Lung microvascular endothelial cell (primary cell): ENCODE data around the gene PKDREJ. TPM values are rescaled to one million over a fixed set of nuclear protein-coding genes. Genes with fewer than 3 reads are reported as not detected.
"Not testable (repeated sequence)": the region's sequence is repeated elsewhere in the genome, so short reads cannot be mapped to it uniquely, and the experiment has no call there.

Experiments
- DNase-seq, 2 donors: peaks; one replicate each; pipeline versions ENCODE4 v3.0.0 to v3.0.0-alpha.2; 2010; ENCODE audit warnings: low read depth in 2 of 2
- total RNA-seq: library from RNA; depleted of rRNA; stranded (reverse); fragments of >200 nt; gene quantifications from 2 replicates; pipeline ENCODE4 v1.2.1, GENCODE V29; 2014

PKDREJ gene
- total RNA-seq: not detected in 2 replicates

DNA sequence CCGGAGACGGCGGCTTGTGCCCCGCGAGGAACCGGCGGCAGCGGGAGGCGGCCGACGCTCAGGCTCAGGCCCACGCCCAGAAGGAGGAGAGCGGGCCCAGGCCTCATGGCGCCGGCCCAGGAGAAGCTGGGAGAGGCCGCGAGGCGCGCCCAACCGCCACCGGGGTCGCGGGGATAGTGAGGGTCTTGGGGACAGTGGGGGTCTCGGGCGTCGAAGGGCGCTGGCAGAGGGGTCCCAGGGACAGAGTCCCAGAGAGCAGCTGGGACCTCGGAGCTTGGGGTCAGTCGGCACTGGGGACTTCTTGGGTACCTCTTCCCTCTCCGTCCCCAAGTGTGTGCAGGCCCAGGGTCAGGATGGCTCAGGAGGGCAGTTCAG is at the start of gene PKDREJ:
TSS of gene PKDREJ (minus strand) at position 128 of the 375 bp plus-strand sequence. CDS start at position 107, 21 bp downstream.
- DNase-seq: no peak

DNA sequence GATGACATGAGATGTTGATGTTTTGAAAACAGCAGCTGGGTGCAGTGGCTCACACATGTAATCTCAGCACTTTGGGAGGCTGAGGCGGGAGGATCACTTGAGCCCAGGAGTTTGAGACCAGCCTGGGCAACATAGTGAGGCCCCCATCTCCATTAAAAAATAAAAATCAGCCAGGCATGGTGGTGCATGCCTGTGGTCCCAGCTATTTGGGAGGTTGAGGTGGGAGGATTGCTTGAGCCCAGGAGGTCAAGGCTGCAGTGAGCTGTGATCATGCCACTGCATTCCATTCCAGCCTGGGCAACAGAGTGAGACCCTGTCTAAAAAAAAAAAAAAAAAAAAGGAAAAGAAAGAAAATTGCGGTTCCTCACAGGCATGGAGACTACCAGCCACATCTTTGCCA is 49.7 kb upstream of the PKDREJ start:
- not testable (repeated sequence) for DNase-seq

DNA sequence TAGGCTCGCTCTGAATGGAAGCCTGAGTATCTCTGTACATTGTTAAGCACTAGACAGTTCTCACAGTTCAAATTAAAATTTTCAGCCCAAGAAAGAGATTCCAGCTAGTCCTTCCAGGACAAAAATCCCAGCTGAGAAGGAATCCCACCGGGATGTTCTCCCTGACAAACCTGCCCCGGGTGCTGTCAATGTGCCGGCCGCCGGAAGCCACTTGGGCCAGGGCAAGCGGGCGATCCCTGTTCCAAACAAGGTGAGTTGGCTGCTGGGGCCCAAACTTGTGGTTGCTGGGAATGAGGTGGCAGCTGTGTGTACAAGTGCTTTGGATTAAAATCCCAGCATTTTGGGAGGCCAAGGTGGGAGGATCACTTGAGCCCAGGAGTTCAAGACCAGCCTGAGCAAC is 48.9 kb upstream of the PKDREJ start:
- no peak for DNase-seq

DNA sequence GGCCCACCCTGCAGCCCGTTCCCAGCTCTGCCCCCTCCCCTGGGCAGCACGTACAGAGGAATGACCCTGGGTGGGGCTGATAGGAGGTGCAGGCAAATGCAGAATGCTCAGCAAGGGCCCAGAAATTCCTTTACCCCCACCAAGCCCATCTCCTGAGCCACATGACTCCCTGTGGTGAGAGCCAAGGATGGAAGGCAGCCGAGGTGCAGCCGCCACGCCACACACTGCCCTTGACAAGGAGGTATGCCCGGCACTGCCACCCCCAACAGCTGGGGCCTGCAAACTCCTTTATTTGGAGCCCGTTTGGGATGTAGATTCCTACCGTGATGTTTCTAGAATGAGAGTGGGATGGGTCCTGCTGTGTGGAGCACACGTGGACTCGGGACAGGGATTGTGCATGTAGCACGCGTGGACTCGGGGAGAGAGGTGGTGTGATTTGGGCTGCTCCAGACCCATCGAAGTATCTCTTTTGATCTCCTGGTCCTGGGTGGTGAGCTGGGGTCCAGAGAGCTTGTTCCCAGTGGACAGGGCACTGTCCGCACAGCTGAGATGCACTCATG is 46.5 kb upstream of the PKDREJ start:
- DNase-seq: no peak

GRCh38 chr22:46308283-46308988 is 45.3 kb upstream of the PKDREJ start:
- DNase-seq: no peak

GRCh38 chr22:46303347-46303965 is 40.3 kb upstream of the PKDREJ start:
- DNase-seq: peak in 1 of 2 donors; percentile 42

GRCh38 chr22:46300491-46300890 is 37.3 kb upstream of the PKDREJ start:
- no peak for DNase-seq

DNA sequence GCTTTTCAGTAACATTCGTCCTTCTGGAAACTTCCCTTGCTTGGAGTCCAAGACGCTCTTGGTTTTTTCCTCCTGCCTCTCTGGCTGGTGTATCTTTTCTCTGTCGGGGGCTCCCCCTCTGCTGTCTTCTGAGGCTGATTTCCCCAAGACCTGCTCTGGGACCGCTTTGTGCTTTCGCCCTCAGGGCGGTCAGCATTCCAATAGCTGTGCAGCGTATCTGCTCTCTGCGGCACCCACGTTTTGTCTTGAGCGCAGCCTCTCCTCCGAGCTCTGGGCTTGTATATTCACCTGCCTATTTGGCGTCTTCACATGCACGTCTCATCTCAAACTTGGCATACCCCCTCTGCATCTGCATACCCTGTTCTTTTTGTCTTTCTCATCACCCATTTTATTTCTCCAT is 36.0 kb upstream of the PKDREJ start:
- DNase-seq: no peak

GRCh38 chr22:46297151-46297812 is 34.1 kb upstream of the PKDREJ start:
- DNase-seq: peak; percentile 10 to 39

DNA sequence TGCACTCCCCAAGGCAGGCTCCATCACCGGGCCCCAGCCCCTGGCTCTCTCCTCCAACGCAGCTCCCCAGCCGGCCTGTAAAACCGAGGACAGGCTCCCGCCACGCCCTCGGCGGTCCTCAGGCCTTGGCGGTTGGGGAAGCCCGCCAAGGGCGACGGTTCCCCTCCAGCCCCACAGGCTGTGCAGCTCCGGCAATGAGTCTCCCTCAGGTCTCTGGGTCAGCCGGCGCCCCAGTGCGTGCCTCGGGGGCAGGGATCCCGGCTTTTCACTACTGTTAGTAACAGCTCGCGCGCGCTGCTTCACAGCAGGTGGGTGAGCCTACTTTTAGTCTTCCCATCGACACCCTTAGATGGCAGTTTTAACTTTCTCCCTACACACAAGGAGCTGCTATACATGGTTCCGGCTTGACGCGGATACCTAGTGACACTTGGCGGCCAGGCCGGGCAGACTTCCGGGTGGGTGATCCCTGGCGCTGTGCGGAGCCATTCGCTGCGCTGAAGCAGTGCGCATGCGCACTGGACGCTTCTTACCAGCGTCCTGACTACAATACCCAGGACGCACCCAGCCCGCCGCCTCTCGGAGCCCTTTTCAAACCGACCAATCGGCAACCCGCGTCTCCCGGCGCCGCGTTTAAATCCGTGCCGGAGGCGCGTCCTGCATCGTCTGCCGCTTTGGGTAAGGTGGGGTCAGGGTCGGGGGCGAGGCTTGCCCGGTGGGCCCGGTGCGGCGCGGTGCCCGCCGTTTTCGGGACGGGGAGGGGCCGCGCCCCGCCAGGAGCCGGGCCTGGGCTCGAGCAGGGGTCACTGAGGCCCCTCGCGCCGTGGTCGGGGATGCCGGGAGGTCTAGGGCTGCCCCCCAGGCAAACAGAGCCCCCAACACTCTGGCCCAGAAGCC is 33.4 kb upstream of the PKDREJ start, which contains the start of gene GTSE1:
TSS of gene GTSE1 (plus strand) at position 614 of the 894 bp plus-strand sequence. CDS start 531 bp downstream, outside the sequence.
- peak; percentile 97 to 98 for DNase-seq

DNA sequence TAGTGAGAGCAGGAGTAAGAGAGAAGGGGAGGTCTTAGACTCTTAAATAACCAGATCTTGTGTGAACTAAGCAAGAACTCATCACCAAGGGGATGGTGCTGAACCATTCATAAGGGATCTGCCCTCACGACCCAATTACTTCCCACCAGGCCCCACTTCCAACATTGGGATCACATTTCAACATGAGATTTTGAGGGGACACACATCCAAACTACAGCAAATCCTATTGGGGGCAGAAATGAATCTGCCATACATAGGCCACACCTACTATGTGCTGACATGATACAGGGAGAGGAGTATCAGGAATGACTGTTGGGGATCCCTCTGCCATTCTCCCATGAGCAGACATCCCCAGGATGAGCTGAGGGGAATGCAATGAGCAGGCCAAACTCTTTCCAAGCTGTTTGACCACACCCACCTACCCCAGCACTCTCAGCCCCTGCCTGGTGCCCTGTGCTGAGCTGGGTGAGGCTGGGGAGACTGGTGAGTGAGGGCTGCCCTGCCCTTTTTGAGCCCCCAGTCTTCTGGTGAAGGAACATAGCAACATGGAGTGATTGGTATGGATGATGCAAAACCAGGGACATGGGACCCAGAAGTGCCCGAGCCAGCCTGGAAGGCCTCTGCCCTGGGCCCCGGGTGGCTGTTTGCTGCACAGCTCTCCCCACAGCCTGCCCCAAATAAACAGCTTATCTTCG is 32.3 kb upstream of the PKDREJ start:
- DNase-seq: no peak

- no peak for DNase-seq
Measured at GRCh38 chr22:46294784-46295183, 31.6 kb upstream of the PKDREJ start.

DNA sequence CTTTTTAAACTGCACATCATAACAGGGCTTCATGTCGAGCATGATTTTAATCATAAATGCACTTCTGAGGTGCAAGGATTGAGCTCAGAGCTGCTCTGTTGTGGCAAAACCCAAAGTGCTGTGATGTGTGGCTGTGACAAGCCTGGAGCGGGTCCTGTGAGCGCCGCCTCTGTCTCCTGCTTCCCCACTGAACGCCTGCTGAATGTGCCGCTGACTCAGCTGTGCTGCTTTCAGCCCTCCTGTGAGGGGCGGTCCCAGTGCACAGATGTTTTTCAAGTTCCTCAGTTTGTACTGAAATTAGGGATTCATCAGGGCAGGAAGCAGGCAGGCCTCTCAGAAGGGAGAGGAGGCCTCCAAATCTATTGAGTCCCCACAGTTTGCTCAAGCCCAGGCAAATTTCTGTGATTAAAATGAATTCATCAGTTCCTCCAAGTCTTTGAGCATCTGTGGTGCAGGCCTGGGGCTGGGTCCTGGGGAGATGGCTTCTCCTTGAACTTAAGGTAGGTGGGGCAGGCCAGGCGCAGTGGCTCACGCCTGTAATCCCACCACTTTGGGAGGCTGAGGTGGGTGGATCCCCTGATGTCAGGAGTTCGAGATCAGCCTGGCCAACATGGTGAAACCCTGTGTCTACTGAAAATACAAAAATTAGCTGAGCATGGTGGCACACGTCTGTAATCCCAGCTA is 30.6 kb upstream of the PKDREJ start:
- DNase-seq: no peak

GRCh38 chr22:46292732-46293131 is 29.6 kb upstream of the PKDREJ start:
- no peak for DNase-seq

DNA sequence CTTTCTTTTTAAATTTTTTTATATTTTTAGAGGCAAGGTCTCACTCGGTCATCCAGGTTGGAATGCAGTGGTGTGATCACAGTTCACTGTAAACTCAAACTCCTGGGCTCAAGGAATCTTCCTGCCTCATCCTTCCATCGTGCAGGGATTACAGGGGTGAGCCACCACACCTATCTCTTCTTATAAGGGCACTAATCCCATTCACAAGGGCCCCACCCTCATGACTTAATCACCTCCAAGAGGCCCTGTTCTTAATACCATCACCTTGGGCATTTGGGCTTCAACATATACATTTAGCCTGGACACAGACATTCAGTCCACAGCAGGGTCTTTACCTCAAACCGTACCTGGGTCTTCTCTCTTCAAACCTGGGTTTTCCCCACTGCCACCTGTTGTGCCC is 29.0 kb upstream of the PKDREJ start:
- DNase-seq: no peak

- DNase-seq: no peak
Measured at GRCh38 chr22:46290843-46291785, 28.0 kb upstream of the PKDREJ start.

- DNase-seq: no peak
Measured at GRCh38 chr22:46290121-46290842, 27.1 kb upstream of the PKDREJ start.

DNA sequence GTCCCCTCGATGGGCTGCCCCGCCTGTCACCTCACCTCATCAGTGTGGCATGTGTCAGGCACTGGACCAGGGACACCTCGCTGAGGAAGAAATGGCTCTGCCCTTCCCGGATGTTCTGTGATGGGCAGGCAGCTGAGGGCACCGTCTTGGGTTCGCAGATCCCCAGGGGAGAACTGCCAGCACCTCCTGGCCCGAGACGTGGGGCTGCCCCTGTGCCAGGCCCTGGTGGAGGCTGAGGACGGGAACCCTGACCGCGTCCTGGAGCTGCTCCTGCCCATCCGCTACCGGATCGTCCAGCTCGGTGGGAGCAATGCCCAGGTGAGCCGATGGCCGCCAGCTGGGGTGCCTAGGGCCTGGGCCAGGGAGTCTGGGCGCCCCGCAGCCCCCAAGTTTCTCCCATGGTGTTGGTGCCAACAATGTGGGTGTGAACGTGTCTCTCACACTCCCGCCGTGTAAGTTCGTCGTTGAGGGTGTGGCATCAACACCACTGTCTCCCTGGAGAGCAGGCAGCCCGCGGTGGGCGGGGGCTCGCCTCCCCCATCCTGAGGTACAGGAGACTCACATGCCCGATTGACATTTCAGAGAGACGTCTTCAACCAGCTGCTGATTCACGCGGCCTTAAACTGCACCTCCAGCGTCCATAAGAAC is 26.2 kb upstream of the PKDREJ start:
- DNase-seq: no peak
